NT2/D1 (cell line): ENCODE measurements around the gene UNC5C.

Experiments
- DNase-seq: peaks from one replicate; pipeline ENCODE4 v3.0.0-alpha.2; 2011; ENCODE audit warnings: low read depth, low spot score
- H3K27me3 ChIP-seq: 2 replicates; pipeline ENCODE4 v1.6.0; 2011; ENCODE audit warnings: mild to moderate bottlenecking; ENCODE audit not compliant: insufficient read length, insufficient read depth
- H3K36me3 ChIP-seq: 2 replicates; pipeline ENCODE4 v1.6.1; 2011; ENCODE audit warnings: mild to moderate bottlenecking, low read length, mixed read lengths; ENCODE audit not compliant: insufficient read depth, insufficient read length
- H3K4me1 ChIP-seq: 2 replicates; pipeline ENCODE4 v1.5.1; 2011; ENCODE audit not compliant: insufficient read depth, insufficient read length
- H3K4me3 ChIP-seq: 2 replicates; pipeline ENCODE4 v1.5.1; 2011; ENCODE audit warnings: low read depth; ENCODE audit not compliant: insufficient read length
- H3K9ac ChIP-seq: 2 replicates; pipeline ENCODE4 v1.6.0; 2011; ENCODE audit warnings: low read depth; ENCODE audit not compliant: insufficient read length
- H3K9me3 ChIP-seq: 2 replicates; pipeline ENCODE4 v1.5.1; 2011; ENCODE audit warnings: mild to moderate bottlenecking, low read length; ENCODE audit not compliant: insufficient read depth
- SUZ12 ChIP-seq: IDR thresholded peaks from 2 replicates; pipeline ENCODE4 v1.6.1; 2011; ENCODE audit not compliant: insufficient read length, insufficient read depth; ENCODE audit errors: extremely low read depth
- YY1 ChIP-seq: IDR thresholded peaks from 2 replicates; pipeline ENCODE4 v1.6.1; 2011; ENCODE audit not compliant: insufficient read length, insufficient read depth
- ZNF274 ChIP-seq: IDR thresholded peaks from 2 replicates; pipeline ENCODE4 v1.6.1; 2011; ENCODE audit warnings: mild to moderate bottlenecking, low read depth, low read length

Gene UNC5C

DNA sequence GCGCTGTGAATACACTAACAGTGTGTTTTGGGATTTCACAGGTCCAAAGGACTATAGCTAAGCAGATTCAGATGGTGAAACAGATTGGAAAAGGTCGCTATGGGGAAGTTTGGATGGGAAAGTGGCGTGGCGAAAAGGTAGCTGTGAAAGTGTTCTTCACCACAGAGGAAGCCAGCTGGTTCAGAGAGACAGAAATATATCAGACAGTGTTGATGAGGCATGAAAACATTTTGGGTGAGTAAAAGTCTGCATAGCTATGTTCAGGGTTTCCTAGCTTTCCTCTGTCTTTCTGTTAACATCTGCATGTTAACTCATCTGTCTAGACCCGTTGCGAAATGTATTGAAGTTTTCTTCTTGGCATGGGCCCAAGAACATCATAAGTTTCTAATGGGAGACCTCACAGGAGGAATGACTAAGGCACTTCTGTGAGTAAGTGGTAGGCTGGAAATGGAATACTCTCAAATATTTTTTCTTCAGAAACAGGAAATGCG is 418.9 kb downstream of the UNC5C start:
- no peak for DNase-seq
- TF ChIP-seq SUZ12, result no peak
- TF ChIP-seq YY1, result no peak
- no peak for TF ChIP-seq ZNF274
- no peaks in the 10 kb centered on the region for H3K9me3 ChIP-seq
- H3K36me3 ChIP-seq, result no peaks in the 10 kb centered on the region
- H3K4me1 ChIP-seq, result no peaks in the 10 kb centered on the region
- H3K27me3 ChIP-seq, result no peaks in the 10 kb centered on the region
- no peak overlapping the region for H3K9ac ChIP-seq
- no peak overlapping the region for H3K4me3 ChIP-seq

DNA sequence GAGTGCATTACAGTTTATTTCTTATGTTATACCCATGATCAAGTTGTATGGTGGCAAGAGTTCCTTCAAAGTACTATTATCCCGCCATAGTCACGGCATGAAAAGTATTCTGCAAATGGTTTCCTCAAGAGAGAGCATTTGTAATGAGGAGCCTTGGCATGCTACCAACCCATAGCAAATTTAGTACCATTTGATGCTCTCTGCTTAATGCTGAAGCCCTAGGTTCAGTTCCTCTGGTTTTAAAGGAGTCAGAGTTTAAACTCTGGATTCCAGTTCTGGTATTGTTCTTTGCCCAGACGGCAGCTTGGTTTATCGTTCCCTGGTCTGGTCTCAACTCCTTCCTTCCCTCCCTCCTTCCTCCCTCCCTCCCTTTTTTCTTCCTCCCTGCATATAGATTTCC is 419.7 kb downstream of the UNC5C start:
- no peak overlapping the region for H3K9ac ChIP-seq
- no peak for TF ChIP-seq YY1
- TF ChIP-seq SUZ12, result no peak
- TF ChIP-seq ZNF274, result no peak
- no peaks in the 10 kb centered on the region for H3K4me1 ChIP-seq
- H3K27me3 ChIP-seq, result no peaks in the 10 kb centered on the region
- no peak overlapping the region for H3K4me3 ChIP-seq
- no peak for DNase-seq
- no peaks in the 10 kb centered on the region for H3K36me3 ChIP-seq
- no peaks in the 10 kb centered on the region for H3K9me3 ChIP-seq

DNA sequence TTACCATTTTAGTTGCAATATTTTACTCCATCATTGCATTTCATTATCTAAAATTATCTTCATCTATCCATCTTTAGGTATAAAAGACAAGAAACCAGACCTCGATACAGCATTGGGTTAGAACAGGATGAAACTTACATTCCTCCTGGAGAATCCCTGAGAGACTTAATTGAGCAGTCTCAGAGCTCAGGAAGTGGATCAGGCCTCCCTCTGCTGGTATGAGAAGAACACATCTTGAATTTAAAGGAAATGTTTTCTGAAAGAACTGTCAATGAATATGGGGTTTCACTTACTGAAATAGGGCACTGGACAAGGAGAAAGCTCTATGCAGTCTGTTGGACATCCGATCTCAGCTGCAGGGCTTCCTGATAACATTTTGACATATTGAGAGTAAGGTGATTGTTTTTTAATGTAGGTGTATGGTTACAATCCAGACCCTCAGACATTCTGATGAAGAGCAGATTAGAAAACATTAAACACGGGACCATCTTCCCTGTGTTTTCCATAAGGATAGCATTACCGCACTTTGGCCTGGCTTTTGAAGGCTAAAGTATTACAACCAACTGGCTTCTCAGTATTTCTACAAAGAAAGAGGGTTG is 423.8 kb downstream of the UNC5C start:
- Histone ChIP-seq H3K9ac (no peak overlapping the region), H3K4me1 (no peaks in the 10 kb centered on the region), H3K9me3 (no peaks in the 10 kb centered on the region), H3K27me3 (no peaks in the 10 kb centered on the region), H3K36me3 (no peaks in the 10 kb centered on the region), H3K4me3 (no peak overlapping the region)
- TF ChIP-seq SUZ12, result no peak
- no peak for TF ChIP-seq ZNF274
- TF ChIP-seq YY1, result no peak
- DNase-seq, result peak; percentile 40

DNA sequence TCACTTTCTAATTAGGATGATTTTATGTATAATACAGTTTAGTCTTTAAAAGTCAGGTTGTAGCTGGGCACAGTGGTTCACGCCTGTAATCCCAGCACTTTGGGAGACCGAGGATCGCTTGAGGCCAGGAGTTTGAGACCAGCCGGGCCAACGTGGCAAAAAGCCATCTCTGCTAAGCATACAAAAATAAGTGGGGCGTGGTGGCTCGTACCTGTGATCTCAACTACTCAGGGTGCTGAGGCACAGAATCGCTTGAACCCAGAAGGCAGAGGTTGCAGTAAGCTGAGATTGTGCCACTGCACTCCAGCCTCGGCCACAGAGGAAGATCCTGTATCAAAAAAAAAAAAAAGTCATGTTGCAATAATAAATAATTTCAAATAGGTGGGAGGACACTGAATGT is 426.8 kb downstream of the UNC5C start:
- no peaks in the 10 kb centered on the region for H3K36me3 ChIP-seq
- H3K27me3 ChIP-seq, result no peaks in the 10 kb centered on the region
- no peak overlapping the region for H3K9ac ChIP-seq
- no peaks in the 10 kb centered on the region for H3K4me1 ChIP-seq
- TF ChIP-seq ZNF274 (no peak), SUZ12 (no peak), YY1 (no peak)
- DNase-seq, result no peak
- no peaks in the 10 kb centered on the region for H3K9me3 ChIP-seq
- no peak overlapping the region for H3K4me3 ChIP-seq

DNA sequence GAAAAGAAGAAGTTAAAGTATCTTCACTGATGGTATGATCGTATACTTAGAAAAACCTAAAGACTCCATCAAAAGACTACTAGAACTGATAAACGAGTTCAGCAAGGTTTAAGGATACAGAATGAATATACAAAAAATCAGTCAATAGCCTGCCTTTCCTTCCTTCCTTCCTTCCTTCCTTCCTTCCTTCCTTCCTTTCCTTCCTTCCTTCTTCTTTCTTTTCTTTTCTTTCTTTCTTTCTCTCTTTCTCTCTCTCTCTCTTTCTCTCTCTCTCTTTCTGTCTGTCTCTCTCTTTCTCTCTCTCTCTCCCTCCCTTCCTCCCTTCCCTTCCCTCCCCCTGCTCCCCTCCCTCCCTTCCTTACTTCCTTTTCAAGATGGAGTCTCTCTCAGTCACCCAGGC is 428.3 kb downstream of the UNC5C start:
- H3K4me3 ChIP-seq, result no peak overlapping the region
- H3K9ac ChIP-seq, result no peak overlapping the region
- DNase-seq, result no peak
- H3K9me3 ChIP-seq, result no peaks in the 10 kb centered on the region
- H3K27me3 ChIP-seq, result no peaks in the 10 kb centered on the region
- no peaks in the 10 kb centered on the region for H3K4me1 ChIP-seq
- TF ChIP-seq ZNF274, result no peak
- TF ChIP-seq YY1, result no peak
- TF ChIP-seq SUZ12, result no peak
- H3K36me3 ChIP-seq, result no peaks in the 10 kb centered on the region

DNA sequence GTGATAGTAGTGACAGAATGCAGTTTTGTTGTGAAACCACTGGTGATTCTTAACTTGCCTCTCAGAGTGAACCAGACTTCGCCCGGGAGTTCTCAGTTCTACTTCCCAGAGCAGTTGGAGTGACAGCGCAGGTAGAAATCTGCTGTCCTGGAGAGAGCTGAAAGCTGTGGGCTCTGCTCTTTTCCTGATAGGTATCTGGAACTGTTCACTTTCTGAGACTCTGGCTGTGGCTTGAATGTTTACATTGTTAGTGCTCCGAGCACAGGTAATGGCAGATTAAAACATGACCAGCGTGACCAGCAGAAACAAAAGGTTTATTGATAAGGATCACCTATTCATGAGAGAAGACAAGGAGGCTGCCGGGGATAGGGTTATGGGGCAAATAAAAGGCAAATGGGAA is 430.3 kb downstream of the UNC5C start:
- no peak overlapping the region for H3K4me3 ChIP-seq
- H3K4me1 ChIP-seq, result no peaks in the 10 kb centered on the region
- H3K27me3 ChIP-seq, result no peaks in the 10 kb centered on the region
- DNase-seq, result no peak
- no peaks in the 10 kb centered on the region for H3K9me3 ChIP-seq
- H3K9ac ChIP-seq, result no peak overlapping the region
- H3K36me3 ChIP-seq, result no peaks in the 10 kb centered on the region
- TF ChIP-seq ZNF274, result no peak
- no peak for TF ChIP-seq SUZ12
- TF ChIP-seq YY1, result no peak

DNA sequence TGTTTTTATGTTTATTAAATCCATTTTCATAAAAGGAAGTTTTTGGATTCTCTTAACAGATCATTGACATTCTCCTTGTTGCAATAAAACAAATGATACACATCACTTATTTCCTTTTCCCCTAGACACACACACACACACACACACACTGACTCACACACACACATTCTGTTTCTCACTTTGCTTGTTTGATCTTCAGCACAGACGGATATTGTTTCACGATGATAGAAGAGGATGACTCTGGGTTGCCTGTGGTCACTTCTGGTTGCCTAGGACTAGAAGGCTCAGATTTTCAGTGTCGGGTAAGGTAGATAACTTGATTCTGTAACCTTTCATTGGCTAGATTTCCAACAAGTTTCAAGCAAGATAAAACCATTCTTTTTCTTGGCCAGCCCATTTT is 434.3 kb downstream of the UNC5C start:
- Histone ChIP-seq H3K4me3 (no peak overlapping the region), H3K36me3 (no peaks in the 10 kb centered on the region), H3K9ac (no peak overlapping the region), H3K27me3 (no peaks in the 10 kb centered on the region), H3K9me3 (no peaks in the 10 kb centered on the region), H3K4me1 (no peaks in the 10 kb centered on the region)
- TF ChIP-seq SUZ12, result no peak
- no peak for TF ChIP-seq YY1
- TF ChIP-seq ZNF274, result no peak
- no peak for DNase-seq
